Ectodermal cell (in vitro differentiated cells): Measurements from ENCODE around the gene TSPAN10.
A peak's percentile ranks its signal among the peaks of the same experiment; 100 is the strongest.

Experiments used
- H3K27ac ChIP-seq: 2 replicates; pipeline ENCODE4 v1.7.0; 2013; ENCODE audit warnings: mild to moderate bottlenecking, low read depth, low read length; ENCODE audit not compliant: insufficient read depth, poor library complexity, severe bottlenecking
- H3K27me3 ChIP-seq: 2 replicates; pipeline ENCODE4 v1.7.0; 2013; ENCODE audit warnings: mild to moderate bottlenecking, low read length; ENCODE audit not compliant: insufficient read depth, control insufficient read depth, poor library complexity, severe bottlenecking
- H3K36me3 ChIP-seq: one replicate; pipeline ENCODE4 v1.7.0; 2013; ENCODE audit warnings: low read length; ENCODE audit not compliant: control insufficient read depth, insufficient read depth
- H3K4me1 ChIP-seq: one replicate; pipeline ENCODE4 v1.7.0; 2013; ENCODE audit warnings: low read length; ENCODE audit not compliant: control insufficient read depth, insufficient read depth
- H3K4me3 ChIP-seq: 2 replicates; pipeline ENCODE4 v1.7.0; 2013; ENCODE audit warnings: low read depth, low read length, control low read depth; ENCODE audit not compliant: insufficient read depth
- H3K9me3 ChIP-seq: 2 replicates; pipeline ENCODE4 v1.7.0; 2013; ENCODE audit warnings: mild to moderate bottlenecking, low read length, moderate library complexity; ENCODE audit not compliant: control insufficient read depth
- WGBS, 2 experiments: methylation state at CpG; one replicate each; pipeline ENCODE4 v1.1.7; 2013; ENCODE audit warnings: missing lambda C conversion rate in 2 of 2; 5-methylcytosine and 5-hydroxymethylcytosine counted together

TSPAN10 gene

GRCh38 chr17:81631482-81631881, 5.5 kb upstream of the TSPAN10 start:
- H3K9me3 ChIP-seq = no peaks in the 10 kb centered on the region
- H3K27ac ChIP-seq = no peak overlapping the region
- WGBS, 2 experiments = 82% methylated on average over 7 of the region's 7 CpGs
- no peaks in the 10 kb centered on the region for H3K27me3 ChIP-seq
- peaks cover 7% of the 10 kb centered on the region for H3K4me1 ChIP-seq
- H3K36me3 ChIP-seq = peaks cover 16% of the 10 kb centered on the region
- H3K4me3 ChIP-seq = no peak overlapping the region

GRCh38 chr17:81635431-81635830, 1.6 kb upstream of the TSPAN10 start:
- no peaks in the 10 kb centered on the region for H3K36me3 ChIP-seq
- H3K4me3 ChIP-seq = no peak overlapping the region
- no peak overlapping the region for H3K27ac ChIP-seq
- 92 to 96% methylated on average over 5 of the region's 5 CpGs for WGBS, 2 experiments
- no peaks in the 10 kb centered on the region for H3K9me3 ChIP-seq
- peaks cover 7% of the 10 kb centered on the region for H3K4me1 ChIP-seq
- H3K27me3 ChIP-seq = no peaks in the 10 kb centered on the region

GRCh38 chr17:81635973-81636504, 957 bp upstream of the TSPAN10 start:
- peaks cover 7% of the 10 kb centered on the region for H3K4me1 ChIP-seq
- WGBS, 2 experiments = 33 to 37% methylated on average over 18 of the region's 18 CpGs
- peak overlapping the region; percentile 97 for H3K4me3 ChIP-seq
- no peak overlapping the region for H3K27ac ChIP-seq
- no peaks in the 10 kb centered on the region for H3K27me3 ChIP-seq
- no peaks in the 10 kb centered on the region for H3K36me3 ChIP-seq
- H3K9me3 ChIP-seq = no peaks in the 10 kb centered on the region

- WGBS, 2 experiments = 91 to 94% methylated on average over 4 of the region's 4 CpGs
- no peak overlapping the region for H3K27ac ChIP-seq
- no peak overlapping the region for H3K4me3 ChIP-seq
Measured at GRCh38 chr17:81638683-81639082, 1.7 kb downstream of the TSPAN10 start.

GRCh38 chr17:81640011-81640410, 3.0 kb downstream of the TSPAN10 start:
- Histone ChIP-seq H3K4me3 (no peak overlapping the region), H3K27me3 (no peaks in the 10 kb centered on the region), H3K36me3 (no peaks in the 10 kb centered on the region), H3K9me3 (no peaks in the 10 kb centered on the region), H3K27ac (no peak overlapping the region), H3K4me1 (peaks cover 7% of the 10 kb centered on the region)
- 92 to 93% methylated on average over 9 of the region's 9 CpGs for WGBS, 2 experiments

More at GRCh38 chr17:81638683-81639082, 1.7 kb downstream of the TSPAN10 start:
- Histone ChIP-seq H3K4me1 (peaks cover 7% of the 10 kb centered on the region), H3K27me3 (no peaks in the 10 kb centered on the region), H3K36me3 (no peaks in the 10 kb centered on the region), H3K9me3 (no peaks in the 10 kb centered on the region)

GRCh38 chr17:81641825-81642489, 5.0 kb downstream of the TSPAN10 start:
- WGBS, 2 experiments = 91 to 92% methylated on average over 15 to 16 of the region's 17 CpGs
- Histone ChIP-seq H3K4me3 (no peak overlapping the region), H3K36me3 (no peaks in the 10 kb centered on the region), H3K27ac (no peak overlapping the region), H3K27me3 (peaks cover 4% of the 10 kb centered on the region), H3K4me1 (no peaks in the 10 kb centered on the region), H3K9me3 (no peaks in the 10 kb centered on the region)

GRCh38 chr17:81644496-81644895, 7.5 kb downstream of the TSPAN10 start:
- Histone ChIP-seq H3K36me3 (no peaks in the 10 kb centered on the region), H3K9me3 (no peaks in the 10 kb centered on the region), H3K27ac (no peak overlapping the region), H3K4me3 (no peak overlapping the region), H3K27me3 (peaks cover 29% of the 10 kb centered on the region), H3K4me1 (peaks cover 4% of the 10 kb centered on the region)
- 93 to 94% methylated on average over 15 of the region's 15 CpGs for WGBS, 2 experiments

GRCh38 chr17:81644976-81645952, 8.3 kb downstream of the TSPAN10 start:
- H3K27me3 ChIP-seq = peaks cover 29% of the 10 kb centered on the region
- no peak overlapping the region for H3K27ac ChIP-seq
- H3K9me3 ChIP-seq = no peaks in the 10 kb centered on the region
- H3K36me3 ChIP-seq = no peaks in the 10 kb centered on the region
- H3K4me3 ChIP-seq = no peak overlapping the region
- peaks cover 4% of the 10 kb centered on the region for H3K4me1 ChIP-seq
- WGBS, 2 experiments = 88 to 89% methylated on average over 29 of the region's 29 CpGs

- no peaks in the 10 kb centered on the region for H3K36me3 ChIP-seq
- peaks cover 4% of the 10 kb centered on the region for H3K4me1 ChIP-seq
- 83 to 87% methylated on average over 12 of the region's 12 CpGs for WGBS, 2 experiments
- H3K4me3 ChIP-seq = no peak overlapping the region
- H3K27me3 ChIP-seq = peaks cover 29% of the 10 kb centered on the region
- no peak overlapping the region for H3K27ac ChIP-seq
- H3K9me3 ChIP-seq = no peaks in the 10 kb centered on the region
Measured at GRCh38 chr17:81646869-81647600, 10.0 kb downstream of the TSPAN10 start.
